DND-41 (cell line): ENCODE measurements around the gene TBC1D4.
"Not testable (repeated sequence)": the region's sequence is repeated elsewhere in the genome, so short reads cannot be mapped to it uniquely, and the experiment has no call there.

Source experiments
- ATAC-seq: fragments of 200-7000 bp; cut with Tn5 transposase; 3 replicates; pipeline ENCODE4 v1.9.1; 2021; ENCODE audit warnings: low read depth; ENCODE audit not compliant: insufficient read depth
- DNase-seq: peaks from one replicate; pipeline ENCODE4 v3.0.0-alpha.2; 2020
- H2AFZ ChIP-seq: 2 replicates; pipeline ENCODE4 v1.6.0; 2012; ENCODE audit warnings: low read depth, low read length
- H3K27ac ChIP-seq: 2 replicates; pipeline ENCODE4 v1.5.1; 2012; ENCODE audit warnings: low read length, inconsistent platforms
- H3K27me3 ChIP-seq: fragments of 200-600 bp; sonication (generic); 2 replicates; pipeline ENCODE4 v1.6.0; 2012; ENCODE audit warnings: low read length, mild to moderate bottlenecking, inconsistent platforms; ENCODE audit not compliant: insufficient read depth, poor library complexity
- H3K36me3 ChIP-seq: 2 replicates; pipeline ENCODE4 v1.5.1; 2012; ENCODE audit warnings: low read length, inconsistent platforms; ENCODE audit not compliant: insufficient read depth
- H3K4me1 ChIP-seq: 2 replicates; pipeline ENCODE4 v1.5.1; 2012; ENCODE audit warnings: mild to moderate bottlenecking, low read length; ENCODE audit not compliant: insufficient read depth
- H3K4me2 ChIP-seq: 2 replicates; pipeline ENCODE4 v1.6.0; 2012; ENCODE audit warnings: mild to moderate bottlenecking, moderate library complexity, low read length, inconsistent platforms; ENCODE audit not compliant: insufficient read depth
- H3K4me3 ChIP-seq, 2 experiments: fragments of 200-600 bp in 1 of 2; shearing (Covaris generic) in 1 of 2; 2 replicates each; pipeline ENCODE4 v1.5.1; 2012 to 2016; ENCODE audit warnings: inconsistent platforms in 2 of 2, low read length in 2 of 2, mild to moderate bottlenecking in 2 of 2, low read depth in 1 of 2, moderate library complexity in 1 of 2
- H3K79me2 ChIP-seq: 2 replicates; pipeline ENCODE4 v1.6.0; 2012; ENCODE audit warnings: low read length, inconsistent platforms; ENCODE audit not compliant: insufficient read depth
- H3K9ac ChIP-seq: 2 replicates; pipeline ENCODE4 v1.6.0; 2012; ENCODE audit warnings: low read depth, mild to moderate bottlenecking, inconsistent platforms, low read length, moderate library complexity
- H3K9me3 ChIP-seq: 2 replicates; pipeline ENCODE4 v1.5.1; 2012; ENCODE audit warnings: low read length, moderate library complexity, mild to moderate bottlenecking, inconsistent platforms; ENCODE audit not compliant: insufficient read depth, severe bottlenecking
- H4K20me1 ChIP-seq: 2 replicates; pipeline ENCODE4 v1.6.0; 2012; ENCODE audit warnings: low read length; ENCODE audit not compliant: insufficient read depth
- EZH2 ChIP-seq: IDR thresholded peaks from 3 replicates; pipeline ENCODE4 v1.6.1; 2012; ENCODE audit warnings: borderline replicate concordance, low read depth, mild to moderate bottlenecking, moderate library complexity, low read length, inconsistent platforms; ENCODE audit not compliant: severe bottlenecking
- TF ChIP-seq, protein P1 (sequence below): IDR thresholded peaks from 2 replicates; pipeline ENCODE4 v1.5.1; 2012; ENCODE audit warnings: borderline replicate concordance, low read length, moderate library complexity, mild to moderate bottlenecking; ENCODE audit not compliant: poor library complexity, severe bottlenecking; ENCODE audit errors: extremely low read depth

TBC1D4 gene

GRCh38 chr13:75307370-75307949 is 174.5 kb downstream of the TBC1D4 start:
- Histone ChIP-seq H3K9ac (no peak overlapping the region), H3K9me3 (no peaks in the 10 kb centered on the region), H3K4me2 (no peak overlapping the region), H4K20me1 (no peaks in the 10 kb centered on the region), H3K79me2 (no peaks in the 10 kb centered on the region), H2AFZ (no peak overlapping the region), H3K4me1 (no peaks in the 10 kb centered on the region), H3K36me3 (no peaks in the 10 kb centered on the region), H3K27ac (no peak overlapping the region), H3K4me3 (no peak overlapping the region), H3K27me3 (no peaks in the 10 kb centered on the region)
- DNase-seq (no peak), ATAC-seq (no peak)
- no peak for TF ChIP-seq EZH2
- TF ChIP-seq, protein P1, sequence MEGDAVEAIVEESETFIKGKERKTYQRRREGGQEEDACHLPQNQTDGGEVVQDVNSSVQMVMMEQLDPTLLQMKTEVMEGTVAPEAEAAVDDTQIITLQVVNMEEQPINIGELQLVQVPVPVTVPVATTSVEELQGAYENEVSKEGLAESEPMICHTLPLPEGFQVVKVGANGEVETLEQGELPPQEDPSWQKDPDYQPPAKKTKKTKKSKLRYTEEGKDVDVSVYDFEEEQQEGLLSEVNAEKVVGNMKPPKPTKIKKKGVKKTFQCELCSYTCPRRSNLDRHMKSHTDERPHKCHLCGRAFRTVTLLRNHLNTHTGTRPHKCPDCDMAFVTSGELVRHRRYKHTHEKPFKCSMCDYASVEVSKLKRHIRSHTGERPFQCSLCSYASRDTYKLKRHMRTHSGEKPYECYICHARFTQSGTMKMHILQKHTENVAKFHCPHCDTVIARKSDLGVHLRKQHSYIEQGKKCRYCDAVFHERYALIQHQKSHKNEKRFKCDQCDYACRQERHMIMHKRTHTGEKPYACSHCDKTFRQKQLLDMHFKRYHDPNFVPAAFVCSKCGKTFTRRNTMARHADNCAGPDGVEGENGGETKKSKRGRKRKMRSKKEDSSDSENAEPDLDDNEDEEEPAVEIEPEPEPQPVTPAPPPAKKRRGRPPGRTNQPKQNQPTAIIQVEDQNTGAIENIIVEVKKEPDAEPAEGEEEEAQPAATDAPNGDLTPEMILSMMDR = no peak

GRCh38 chr13:75306967-75307366 is 175.0 kb downstream of the TBC1D4 start:
- H3K4me2 ChIP-seq, ATAC-seq, H3K79me2 ChIP-seq, H3K4me1 ChIP-seq, H3K4me3 ChIP-seq, H3K9me3 ChIP-seq, H3K9ac ChIP-seq, H2AFZ ChIP-seq, H3K27ac ChIP-seq, H3K27me3 ChIP-seq, DNase-seq, H4K20me1 ChIP-seq, H3K36me3 ChIP-seq: not testable (repeated sequence)

GRCh38 chr13:75305059-75305458 is 176.9 kb downstream of the TBC1D4 start:
- DNase-seq (no peak), ATAC-seq (no peak)
- Histone ChIP-seq H3K9me3 (no peaks in the 10 kb centered on the region), H3K4me2 (no peak overlapping the region), H4K20me1 (no peaks in the 10 kb centered on the region), H3K36me3 (no peaks in the 10 kb centered on the region), H3K79me2 (no peaks in the 10 kb centered on the region), H3K27ac (no peak overlapping the region), H3K4me3 (no peak overlapping the region), H2AFZ (no peak overlapping the region), H3K9ac (no peak overlapping the region), H3K4me1 (no peaks in the 10 kb centered on the region), H3K27me3 (no peaks in the 10 kb centered on the region)
- TF ChIP-seq, protein P1 = no peak
- no peak for TF ChIP-seq EZH2

DNA sequence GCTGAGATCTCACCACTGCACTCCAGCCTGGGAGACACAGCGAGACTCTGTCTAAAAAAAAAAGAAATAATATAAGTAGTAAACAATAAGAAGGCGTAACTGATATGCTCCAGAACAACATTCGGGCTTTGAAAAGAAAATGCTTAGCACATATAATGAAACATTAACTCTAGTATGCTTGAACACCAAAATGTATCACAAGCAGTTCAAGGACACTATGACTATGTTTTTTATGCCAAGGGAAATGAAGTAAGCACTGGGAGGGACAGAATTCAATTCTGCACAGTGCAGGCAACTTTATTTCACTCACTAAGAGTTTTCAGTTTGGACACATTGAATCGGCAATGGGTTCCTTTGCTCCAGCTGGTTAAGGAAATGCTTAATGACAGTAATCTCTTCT is 178.7 kb downstream of the TBC1D4 start:
- Histone ChIP-seq H3K27ac (no peak overlapping the region), H3K4me1 (no peaks in the 10 kb centered on the region), H3K79me2 (no peaks in the 10 kb centered on the region), H3K9me3 (no peaks in the 10 kb centered on the region), H3K9ac (no peak overlapping the region), H3K4me3 (no peak overlapping the region), H3K4me2 (no peak overlapping the region), H4K20me1 (no peaks in the 10 kb centered on the region), H3K36me3 (no peaks in the 10 kb centered on the region), H3K27me3 (no peaks in the 10 kb centered on the region), H2AFZ (no peak overlapping the region)
- no peak for TF ChIP-seq EZH2
- TF ChIP-seq, protein P1 = no peak
- no peak for DNase-seq
- no peak for ATAC-seq
